Myocyte (in vitro differentiated cells): ENCODE data around the gene NRL. TPM values are rescaled to one million over a fixed set of nuclear protein-coding genes. Genes with fewer than 3 reads are reported as not detected.

ENCODE experiments used
- DNase-seq: peaks from one replicate; pipeline ENCODE4 v3.0.0-alpha.2; 2012; ENCODE audit warnings: low read depth
- polyA plus RNA-seq: library from polyadenylated mRNA; unstranded; fragments of >200 nt; gene quantifications from one replicate; pipeline ENCODE4 v1.2.1, GENCODE V29; 2012; ENCODE audit warnings: missing spikeins
- total RNA-seq: library from RNA; depleted of rRNA; stranded (reverse); fragments of >200 nt; gene quantifications from 2 replicates; pipeline ENCODE4 v1.2.3, GENCODE V29; 2014

Gene NRL
- total RNA-seq = 4.3 and 4.5 TPM in 2 replicates
- polyA plus RNA-seq = 1.1 TPM

DNA sequence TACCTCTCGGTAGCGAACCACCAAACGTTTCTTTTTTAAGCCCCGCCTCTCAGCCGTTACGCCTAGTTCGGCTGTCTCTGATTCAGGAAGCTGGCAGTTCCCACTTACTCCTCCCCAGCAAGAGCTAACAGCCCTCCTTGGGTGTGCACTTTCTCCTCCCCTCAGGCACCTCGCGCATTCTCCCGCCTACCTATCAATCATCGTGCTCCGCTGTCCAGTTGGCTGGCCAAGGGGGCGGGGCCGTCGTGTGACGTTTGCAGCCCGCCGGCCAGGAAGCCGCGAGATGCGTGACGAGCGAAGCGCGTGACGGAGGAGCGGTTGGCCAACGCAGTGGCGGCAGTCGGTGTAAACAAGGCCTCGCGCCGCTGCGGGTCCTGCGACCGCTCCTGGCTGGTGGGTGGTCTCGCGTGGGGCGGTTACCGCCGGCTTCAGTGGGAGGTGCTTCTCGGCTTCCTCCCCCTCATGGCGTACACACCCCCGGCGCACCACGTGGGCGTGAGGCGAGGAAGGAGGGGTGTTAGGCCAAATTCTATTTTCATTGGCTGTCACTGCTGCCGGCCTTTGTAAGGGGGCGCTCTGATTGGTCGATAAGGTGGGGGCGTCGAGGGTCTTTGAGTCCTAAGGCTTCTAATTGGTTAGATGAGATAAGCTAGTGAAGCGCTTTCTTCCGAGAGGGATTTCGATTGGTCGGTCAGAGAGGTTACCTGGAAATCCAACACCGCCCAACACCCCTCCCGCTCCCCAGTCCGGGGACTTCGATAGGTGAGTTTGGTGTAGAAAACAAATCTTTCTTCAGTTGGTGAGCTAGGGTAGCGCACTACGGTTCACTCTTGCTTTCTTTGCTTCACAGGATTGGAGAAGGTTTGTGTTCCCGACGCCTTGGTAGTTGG lies at the start of gene NRL, which contains the start of gene DCAF11:
Gene NRL, minus strand, starts transcription at position 418 of the 890 bp plus-strand sequence. CDS start 32,101 bp downstream, outside the sequence.
Gene DCAF11, plus strand, starts transcription at position 246 of the 890 bp plus-strand sequence. CDS start 818 bp downstream, outside the sequence.
- peak; percentile 100 for DNase-seq

DNA sequence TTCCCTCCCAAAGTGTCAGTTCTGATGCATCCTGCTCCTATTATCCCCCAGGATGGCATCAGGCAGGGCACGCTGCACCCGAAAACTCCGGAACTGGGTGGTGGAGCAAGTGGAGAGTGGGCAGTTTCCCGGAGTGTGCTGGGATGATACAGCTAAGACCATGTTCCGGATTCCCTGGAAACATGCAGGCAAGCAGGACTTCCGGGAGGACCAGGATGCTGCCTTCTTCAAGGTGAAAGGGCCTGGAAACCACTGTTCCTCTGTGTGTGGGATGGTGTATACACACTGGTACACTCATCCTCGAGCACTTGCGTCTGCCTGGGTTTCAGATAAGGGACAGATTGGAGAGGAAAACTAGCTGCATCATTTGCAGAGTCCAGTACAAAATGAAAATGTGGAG lies 47.3 kb upstream of the NRL start:
- no peak for DNase-seq

DNA sequence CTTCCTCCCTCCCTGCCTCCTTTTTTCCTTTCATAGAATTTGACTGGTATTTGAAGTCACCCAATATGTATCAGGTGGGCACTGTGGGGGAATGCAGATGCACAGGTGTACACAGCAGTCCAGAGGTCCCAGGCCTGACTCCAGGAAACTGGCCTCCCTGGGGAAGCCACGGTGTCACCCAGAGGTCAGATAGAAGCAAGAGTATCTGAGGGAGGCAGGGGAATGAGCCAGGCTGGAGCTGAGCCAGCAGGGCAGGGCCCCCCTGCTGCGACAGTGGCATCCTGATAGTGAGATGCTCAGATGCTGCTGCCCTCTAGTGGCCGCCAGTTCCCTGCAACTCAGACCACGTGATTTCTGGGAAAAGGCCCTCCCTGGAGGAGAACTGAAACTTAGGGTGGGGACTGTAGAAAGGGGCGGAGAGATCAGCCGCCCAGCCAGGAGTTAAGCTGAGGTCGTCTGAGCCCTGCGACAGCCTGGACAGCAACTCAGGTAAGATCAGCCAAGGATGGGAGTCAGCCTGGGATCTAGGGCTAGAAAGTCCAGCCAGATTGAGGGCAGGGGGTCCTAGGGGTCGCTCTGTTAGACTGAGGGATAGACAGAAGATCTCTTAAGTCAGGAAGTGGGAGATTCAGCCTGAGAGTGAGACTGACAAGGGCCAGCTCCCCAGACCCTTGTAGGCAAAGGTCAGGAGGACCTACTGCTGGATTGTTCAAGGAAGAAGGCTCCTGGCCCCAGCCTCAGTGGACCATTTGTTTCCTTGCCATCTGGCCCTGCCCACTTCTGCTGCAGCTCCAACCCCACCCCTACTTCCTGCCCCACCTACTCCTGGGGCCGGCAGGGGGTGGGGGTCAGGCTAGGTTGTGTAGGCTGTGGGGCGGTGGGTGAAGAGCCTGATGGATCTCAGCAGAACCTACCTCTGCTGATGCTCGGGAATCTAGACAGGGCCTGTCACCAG lies 46.4 kb upstream of the NRL start, which contains the start of gene IRF9:
Gene IRF9, plus strand, starts transcription at position 416 of the 955 bp plus-strand sequence. CDS start 880 bp downstream, outside the sequence.
- peak; percentile 96 for DNase-seq

- DNase-seq = no peak
Observed at GRCh38 chr14:24160499-24160849, 45.7 kb upstream of the NRL start.

DNA sequence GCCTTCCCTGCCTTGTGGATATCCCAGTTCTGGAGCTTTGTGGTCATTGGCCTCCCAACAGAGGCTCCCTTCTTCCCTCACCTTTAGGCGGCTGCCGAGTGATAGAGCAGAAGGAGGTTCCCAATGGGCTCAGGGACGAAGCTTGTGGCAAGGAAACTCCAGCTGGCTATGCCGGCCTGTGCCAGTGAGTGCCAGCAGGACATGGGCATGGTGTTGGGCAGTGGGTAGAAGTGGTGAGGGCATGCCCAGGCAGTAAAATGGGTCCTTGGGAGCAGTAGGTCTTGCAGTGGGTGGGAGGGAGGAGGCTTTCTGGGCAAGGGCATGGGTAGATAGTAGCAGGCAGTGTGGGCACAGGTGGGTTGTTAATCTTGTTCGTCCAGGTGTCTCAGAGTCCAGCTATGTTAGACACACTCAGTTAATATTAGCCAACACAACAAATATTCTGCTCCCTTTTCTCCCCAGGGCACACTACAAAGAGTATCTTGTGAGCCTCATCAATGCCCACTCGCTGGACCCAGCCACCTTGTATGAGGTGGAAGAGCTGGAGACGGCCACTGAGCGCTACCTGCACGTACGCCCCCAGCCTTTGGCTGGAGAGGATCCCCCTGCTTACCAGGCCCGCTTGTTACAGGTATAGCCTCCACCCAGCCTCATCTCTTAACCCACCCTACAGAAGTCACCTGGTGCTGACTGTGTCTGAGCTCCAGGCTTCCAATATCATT lies 45.2 kb upstream of the NRL start:
- no peak for DNase-seq

GRCh38 chr14:24157331-24157730 lies 42.6 kb upstream of the NRL start:
- DNase-seq = no peak

- no peak for DNase-seq
Observed at GRCh38 chr14:24156840-24157239, 42.1 kb upstream of the NRL start.

DNA sequence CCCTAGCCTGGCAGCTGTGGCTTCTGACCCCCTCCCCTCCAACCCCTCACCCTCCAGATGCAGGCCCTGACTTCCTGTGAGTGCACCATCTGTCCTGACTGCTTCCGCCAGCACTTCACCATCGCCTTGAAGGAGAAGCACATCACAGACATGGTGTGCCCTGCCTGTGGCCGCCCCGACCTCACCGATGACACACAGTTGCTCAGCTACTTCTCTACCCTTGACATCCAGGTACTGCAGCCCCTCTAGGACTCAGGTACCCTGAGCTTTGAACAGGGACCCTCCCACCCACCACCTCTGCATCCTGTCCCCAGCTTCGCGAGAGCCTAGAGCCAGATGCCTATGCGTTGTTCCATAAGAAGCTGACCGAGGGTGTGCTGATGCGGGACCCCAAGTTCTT lies 40.4 kb upstream of the NRL start:
- DNase-seq = no peak

DNA sequence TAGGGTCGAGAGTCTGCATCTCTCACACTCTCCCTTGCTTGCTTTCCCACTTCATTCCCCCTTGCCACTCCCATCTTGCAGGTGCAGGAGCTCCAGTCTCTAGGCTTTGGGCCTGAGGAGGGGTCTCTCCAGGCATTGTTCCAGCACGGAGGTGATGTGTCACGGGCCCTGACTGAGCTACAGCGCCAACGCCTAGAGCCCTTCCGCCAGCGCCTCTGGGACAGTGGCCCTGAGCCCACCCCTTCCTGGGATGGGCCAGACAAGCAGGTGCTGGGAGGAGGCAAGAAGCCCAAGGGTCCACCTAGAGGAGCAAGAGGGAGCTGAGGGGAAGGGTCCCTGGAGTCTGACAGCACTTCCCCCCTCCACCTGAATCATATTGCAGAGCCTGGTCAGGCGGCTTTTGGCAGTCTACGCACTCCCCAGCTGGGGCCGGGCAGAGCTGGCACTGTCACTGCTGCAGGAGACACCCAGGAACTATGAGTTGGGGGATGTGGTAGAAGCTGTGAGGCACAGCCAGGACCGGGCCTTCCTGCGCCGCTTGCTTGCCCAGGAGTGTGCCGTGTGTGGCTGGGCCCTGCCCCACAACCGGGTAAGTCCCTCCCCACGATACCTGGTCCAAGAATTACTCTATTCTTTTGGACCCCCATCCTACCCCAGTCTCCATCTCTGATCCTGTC lies 36.8 kb upstream of the NRL start:
- DNase-seq = no peak

GRCh38 chr14:24150993-24151392 lies 36.2 kb upstream of the NRL start:
- DNase-seq = no peak

- no peak for DNase-seq
Observed at GRCh38 chr14:24150567-24150966, 35.8 kb upstream of the NRL start.

DNA sequence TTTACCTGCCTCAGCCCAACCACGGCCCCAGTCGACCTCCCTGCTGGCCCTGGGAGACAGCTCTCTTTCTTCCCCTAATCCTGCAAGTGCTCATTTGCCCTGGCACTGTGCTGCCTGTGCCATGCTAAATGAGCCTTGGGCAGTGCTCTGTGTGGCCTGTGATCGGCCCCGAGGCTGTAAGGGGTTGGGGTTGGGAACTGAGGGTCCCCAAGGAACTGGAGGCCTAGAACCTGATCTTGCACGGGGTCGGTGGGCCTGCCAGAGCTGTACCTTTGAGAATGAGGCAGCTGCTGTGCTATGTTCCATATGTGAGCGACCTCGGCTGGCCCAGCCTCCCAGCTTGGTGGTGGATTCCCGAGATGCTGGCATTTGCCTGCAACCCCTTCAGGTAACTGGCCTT lies 35.3 kb upstream of the NRL start:
- DNase-seq = no peak

DNA sequence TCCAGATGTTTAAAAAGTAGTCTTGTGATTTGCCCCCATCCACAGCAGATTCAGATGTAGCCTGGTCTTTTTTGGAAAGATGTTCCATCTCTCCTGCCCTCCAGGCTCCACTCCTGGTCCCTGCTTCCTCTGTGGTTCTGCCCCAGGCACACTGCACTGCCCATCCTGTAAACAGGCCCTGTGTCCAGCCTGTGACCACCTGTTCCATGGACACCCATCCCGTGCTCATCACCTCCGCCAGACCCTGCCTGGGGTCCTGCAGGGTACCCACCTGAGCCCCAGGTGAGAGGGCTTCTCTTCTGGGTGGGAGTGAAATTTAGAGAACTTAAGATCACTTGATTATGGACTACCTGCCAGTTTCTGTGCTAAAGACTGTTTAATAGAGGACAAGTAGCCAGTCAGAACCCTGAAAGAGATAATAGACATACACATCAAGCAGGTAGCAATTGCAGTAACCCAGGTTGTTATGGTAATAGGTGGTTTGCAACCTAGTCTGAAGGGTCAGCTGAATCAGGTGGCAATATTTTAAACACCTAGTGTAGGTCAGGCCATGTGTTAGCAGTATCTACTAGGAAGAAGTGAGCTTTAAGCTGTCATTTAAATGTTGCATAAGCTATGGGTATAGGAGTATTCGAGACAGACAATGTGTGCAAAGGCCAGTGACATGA lies 34.7 kb upstream of the NRL start:
- no peak for DNase-seq

DNA sequence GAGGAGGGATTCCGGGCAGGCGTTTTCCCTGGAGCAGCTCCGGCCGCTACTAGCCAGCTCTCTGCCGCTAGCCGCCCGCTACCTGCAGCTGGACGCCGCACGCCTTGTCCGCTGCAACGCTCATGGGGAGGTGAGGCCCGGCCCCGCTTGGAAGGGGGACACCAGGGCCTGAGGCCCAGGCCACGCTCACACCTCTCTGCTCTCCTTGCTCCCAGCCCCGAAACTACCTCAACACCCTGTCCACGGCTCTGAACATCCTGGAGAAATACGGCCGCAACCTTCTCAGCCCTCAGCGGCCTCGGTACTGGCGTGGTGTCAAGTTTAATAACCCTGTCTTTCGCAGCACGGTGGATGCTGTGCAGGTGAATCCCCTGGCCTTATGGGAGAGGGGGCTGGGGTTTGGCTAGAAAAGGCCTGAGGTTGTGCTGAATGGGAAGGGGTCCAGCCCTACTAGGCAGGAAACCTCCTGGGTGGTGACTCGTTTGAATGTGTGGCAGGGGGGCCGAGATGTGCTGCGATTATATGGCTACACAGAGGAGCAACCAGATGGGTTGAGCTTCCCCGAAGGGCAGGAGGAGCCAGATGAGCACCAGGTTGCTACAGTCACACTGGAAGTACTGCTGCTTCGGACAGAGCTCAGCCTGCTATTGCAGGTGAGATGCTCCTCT lies 33.1 kb upstream of the NRL start:
- no peak for DNase-seq

GRCh38 chr14:24146978-24147760 lies 32.4 kb upstream of the NRL start, which contains the start of gene RNF31:
RNF31 (plus strand) TSS chr14:24147498; CDS start chr14:24147699, 201 bp downstream.
- DNase-seq = peak; percentile 99

- DNase-seq = peak; percentile 99
Observed at GRCh38 chr14:24146453-24146977, 31.8 kb upstream of the NRL start, which contains the start of gene PSME2. PSME2 (minus strand) TSS chr14:24146610; CDS start chr14:24146581, 29 bp downstream.

DNA sequence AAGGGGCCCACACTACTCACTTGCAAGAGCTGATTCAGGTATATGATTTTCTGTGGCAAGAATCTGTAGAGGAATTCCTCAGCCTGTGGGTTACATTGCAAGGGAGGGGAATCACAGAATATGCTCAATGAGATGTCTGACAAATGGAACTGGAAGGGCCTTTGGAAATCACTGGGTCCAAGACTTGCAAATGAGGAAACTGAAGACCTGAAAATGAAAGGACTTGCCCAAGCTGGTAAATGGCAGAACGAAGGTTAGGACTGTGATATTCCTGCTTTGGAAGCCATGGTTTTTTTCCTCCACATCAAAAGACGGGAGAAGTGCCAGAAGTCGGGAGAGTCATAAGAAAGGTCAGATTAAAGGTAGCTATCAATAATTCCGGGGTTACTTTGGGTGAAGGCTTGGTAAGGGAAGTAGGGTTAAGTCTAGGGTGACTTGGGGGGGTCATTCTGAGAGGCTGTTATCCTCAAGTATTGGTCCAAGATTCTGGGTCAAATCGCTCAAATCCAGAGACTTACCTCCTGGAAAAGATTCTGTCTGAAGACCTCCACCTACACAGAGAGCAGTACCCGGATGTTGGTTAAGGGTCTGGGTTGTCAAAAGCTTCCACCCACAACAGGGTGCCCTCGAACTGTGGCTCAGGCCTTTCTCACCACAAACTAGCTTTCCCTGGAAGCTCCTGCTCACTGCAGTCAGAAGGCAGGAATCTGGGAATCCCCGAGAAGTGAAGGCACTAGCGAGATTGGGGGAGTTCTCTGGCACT lies 31.1 kb upstream of the NRL start:
- DNase-seq = no peak
